Mesenchymal stem cell (in vitro differentiated cells and primary cell): ENCODE results near the gene KCNK5.

Experiments
- DNase-seq: peaks from one replicate; pipeline ENCODE4 v3.0.0-alpha.2; 2013
- H2AFZ ChIP-seq: one replicate; pipeline ENCODE4 v1.6.1; 2013; ENCODE audit warnings: low read depth, mild to moderate bottlenecking, control low read depth, inconsistent platforms, low read length, moderate library complexity
- H2AK5ac ChIP-seq: 2 replicates; pipeline ENCODE4 v1.6.1; 2013; ENCODE audit warnings: low read length, moderate library complexity, mild to moderate bottlenecking, inconsistent platforms; ENCODE audit not compliant: severe bottlenecking
- H2BK120ac ChIP-seq: one replicate; pipeline ENCODE4 v1.6.1; 2013; ENCODE audit warnings: low read depth, mild to moderate bottlenecking, inconsistent platforms, low read length, moderate library complexity
- H2BK12ac ChIP-seq, 2 experiments: one replicate each; pipeline ENCODE4 v1.6.1; 2013; ENCODE audit warnings: inconsistent platforms in 2 of 2, low read length in 2 of 2, mild to moderate bottlenecking in 2 of 2, moderate library complexity in 2 of 2, control low read depth in 1 of 2
- H2BK15ac ChIP-seq: one replicate; pipeline ENCODE4 v1.6.1; 2013; ENCODE audit warnings: mild to moderate bottlenecking, low read depth, inconsistent platforms; ENCODE audit not compliant: poor library complexity, severe bottlenecking
- H2BK5ac ChIP-seq: 2 replicates; pipeline ENCODE4 v1.6.1; 2013; ENCODE audit warnings: low read depth, mild to moderate bottlenecking, low read length, control low read depth, inconsistent platforms; ENCODE audit not compliant: poor library complexity, severe bottlenecking
- H3K14ac ChIP-seq, 2 experiments: one replicate each; pipeline ENCODE4 v1.6.1; 2013; ENCODE audit warnings: inconsistent platforms in 2 of 2, low read length in 2 of 2, control low read depth in 1 of 2, mild to moderate bottlenecking in 1 of 2, moderate library complexity in 1 of 2
- H3K18ac ChIP-seq, 2 experiments: one replicate each; pipeline ENCODE4 v1.6.1; 2013; ENCODE audit warnings: inconsistent platforms in 2 of 2, low read length in 2 of 2, control low read depth in 1 of 2, low read depth in 1 of 2, mild to moderate bottlenecking in 1 of 2
- H3K23ac ChIP-seq, 2 experiments: one replicate each; pipeline ENCODE4 v1.6.1; 2013; ENCODE audit warnings: inconsistent platforms in 2 of 2, low read length in 2 of 2, mild to moderate bottlenecking in 2 of 2, moderate library complexity in 2 of 2, control low read depth in 1 of 2
- H3K27ac ChIP-seq: 2 replicates; pipeline ENCODE4 v1.5.1; 2013; ENCODE audit warnings: mild to moderate bottlenecking, moderate library complexity, low read length, control low read depth, inconsistent platforms; ENCODE audit not compliant: poor library complexity, severe bottlenecking
- H3K27me3 ChIP-seq, 2 experiments: 2 replicates each; pipeline versions ENCODE4 v1.6.1 to v1.7.0; 2013; ENCODE audit warnings: low read length in 2 of 2, mild to moderate bottlenecking in 2 of 2, moderate library complexity in 2 of 2, control low read depth in 1 of 2, inconsistent platforms in 1 of 2; ENCODE audit not compliant: control insufficient read depth in 1 of 2, insufficient read depth in 1 of 2
- H3K36me3 ChIP-seq, 2 experiments: 2 replicates each; pipeline versions ENCODE4 v1.6.1 to v1.7.0; 2013; ENCODE audit warnings: low read length in 2 of 2, control low read depth in 1 of 2, inconsistent platforms in 1 of 2, low read depth in 1 of 2, mild to moderate bottlenecking in 1 of 2; ENCODE audit not compliant: insufficient read depth in 2 of 2, control insufficient read depth in 1 of 2
- H3K4ac ChIP-seq, 2 experiments: one replicate each; pipeline ENCODE4 v1.6.1; 2013; ENCODE audit warnings: inconsistent platforms in 2 of 2, low read length in 2 of 2, mild to moderate bottlenecking in 2 of 2, moderate library complexity in 2 of 2, control low read depth in 1 of 2, low read depth in 1 of 2
- H3K4me1 ChIP-seq: 2 replicates; pipeline ENCODE4 v1.6.1; 2013; ENCODE audit warnings: low read depth, low read length, control low read depth; ENCODE audit not compliant: control insufficient read depth, insufficient read depth
- H3K4me2 ChIP-seq: 2 replicates; pipeline ENCODE4 v1.6.1; 2013; ENCODE audit warnings: low read length, mild to moderate bottlenecking, inconsistent platforms; ENCODE audit not compliant: poor library complexity, severe bottlenecking
- H3K4me3 ChIP-seq, 2 experiments: 2 replicates each; pipeline versions ENCODE4 v1.5.1 to v1.7.0; 2013; ENCODE audit warnings: low read length in 2 of 2, mild to moderate bottlenecking in 2 of 2, control low read depth in 1 of 2, low read depth in 1 of 2; ENCODE audit not compliant: insufficient read depth in 1 of 2
- H3K79me1 ChIP-seq: replicated peaks from 2 replicates; pipeline ENCODE4 v1.6.1; 2013; ENCODE audit warnings: mild to moderate bottlenecking, control low read depth, low read length, inconsistent platforms; ENCODE audit not compliant: poor library complexity, severe bottlenecking
- H3K9ac ChIP-seq: 2 replicates; pipeline ENCODE4 v1.7.0; 2013; ENCODE audit warnings: mild to moderate bottlenecking, low read length, moderate library complexity
- H3K9me3 ChIP-seq: 2 replicates; pipeline ENCODE4 v1.7.0; 2013; ENCODE audit warnings: mild to moderate bottlenecking, low read length; ENCODE audit not compliant: control insufficient read depth
- H4K8ac ChIP-seq: one replicate; pipeline ENCODE4 v1.6.1; 2013; ENCODE audit warnings: inconsistent platforms, mild to moderate bottlenecking, low read length, moderate library complexity
- H4K91ac ChIP-seq: one replicate; pipeline ENCODE4 v1.6.1; 2013; ENCODE audit warnings: mild to moderate bottlenecking, low read length, inconsistent platforms
- WGBS: methylation state at CpG from one replicate; pipeline ENCODE4 v1.1.7; 2013; ENCODE audit warnings: mixed read lengths; 5-methylcytosine and 5-hydroxymethylcytosine counted together

The KCNK5 gene

GRCh38 chr6:39166912-39167290, 62.4 kb downstream of the KCNK5 start:
- H3K4me2 ChIP-seq, result no peak overlapping the region
- no peak overlapping the region for H3K9ac ChIP-seq
- no peak overlapping the region for H3K4me3 ChIP-seq
- DNase-seq, result no peak
- H2BK15ac ChIP-seq, result no peak overlapping the region
- WGBS, result 87% methylated on average over 3 of the region's 5 CpGs
- H2BK5ac ChIP-seq, result no peak overlapping the region
- peaks cover 9% of the 10 kb centered on the region for H3K9me3 ChIP-seq
- H3K27me3 ChIP-seq, result peaks cover 7 to 37% of the 10 kb centered on the region in 2 experiments
- no peak overlapping the region for H3K23ac ChIP-seq
- no peak overlapping the region for H3K18ac ChIP-seq
- H2AFZ ChIP-seq, result no peak overlapping the region
- no peak overlapping the region for H4K8ac ChIP-seq
- H2BK120ac ChIP-seq, result no peak overlapping the region
- no peaks in the 10 kb centered on the region for H3K79me1 ChIP-seq
- H3K14ac ChIP-seq, result no peak overlapping the region
- no peak overlapping the region for H3K27ac ChIP-seq
- no peak overlapping the region for H2AK5ac ChIP-seq
- H3K4ac ChIP-seq, result no peak overlapping the region
- no peaks in the 10 kb centered on the region for H3K36me3 ChIP-seq
- peaks cover 2% of the 10 kb centered on the region for H3K4me1 ChIP-seq
- no peak overlapping the region for H4K91ac ChIP-seq
- H2BK12ac ChIP-seq, result no peak overlapping the region

GRCh38 chr6:39166189-39166911, 62.9 kb downstream of the KCNK5 start:
- Histone ChIP-seq H2BK120ac (no peak overlapping the region), H3K4ac (no peak overlapping the region), H2BK15ac (no peak overlapping the region), H2BK5ac (no peak overlapping the region), H3K4me1 (peaks cover 2% of the 10 kb centered on the region), H3K23ac (no peak overlapping the region), H4K8ac (no peak overlapping the region), H3K18ac (no peak overlapping the region), H4K91ac (no peak overlapping the region), H3K4me3 (no peak overlapping the region), H3K4me2 (peak overlapping the region; percentile 21), H3K9ac (no peak overlapping the region), H2BK12ac (no peak overlapping the region), H3K27me3 (peaks cover 7 to 37% of the 10 kb centered on the region in 2 experiments), H3K36me3 (no peaks in the 10 kb centered on the region), H3K27ac (no peak overlapping the region), H3K9me3 (peaks cover 3% of the 10 kb centered on the region), H3K14ac (no peak overlapping the region), H2AFZ (no peak overlapping the region), H3K79me1 (no peaks in the 10 kb centered on the region), H2AK5ac (no peak overlapping the region)
- 29% methylated on average over 20 of the region's 20 CpGs for WGBS
- DNase-seq, result peak; percentile 46

GRCh38 chr6:39157511-39157910, 71.8 kb downstream of the KCNK5 start:
- WGBS, result 43% methylated on average over 3 of the region's 3 CpGs
- no peak overlapping the region for H2BK120ac ChIP-seq
- no peaks in the 10 kb centered on the region for H3K36me3 ChIP-seq
- no peaks in the 10 kb centered on the region for H3K79me1 ChIP-seq
- H2BK12ac ChIP-seq, result no peak overlapping the region
- no peak overlapping the region for H2AFZ ChIP-seq
- H4K91ac ChIP-seq, result no peak overlapping the region
- no peak overlapping the region for H2BK5ac ChIP-seq
- no peak overlapping the region for H4K8ac ChIP-seq
- peaks cover 4 to 9% of the 10 kb centered on the region in 2 experiments for H3K27me3 ChIP-seq
- H3K4ac ChIP-seq, result no peak overlapping the region
- no peaks in the 10 kb centered on the region for H3K9me3 ChIP-seq
- no peak overlapping the region for H3K27ac ChIP-seq
- no peak overlapping the region for H3K9ac ChIP-seq
- no peak overlapping the region for H3K18ac ChIP-seq
- H2AK5ac ChIP-seq, result no peak overlapping the region
- DNase-seq, result no peak
- no peak overlapping the region for H3K4me3 ChIP-seq
- no peaks in the 10 kb centered on the region for H3K4me1 ChIP-seq
- H3K14ac ChIP-seq, result peak overlapping the region in 1 of 2 experiments; percentile 55
- H3K23ac ChIP-seq, result no peak overlapping the region
- H3K4me2 ChIP-seq, result no peak overlapping the region
- no peak overlapping the region for H2BK15ac ChIP-seq

GRCh38 chr6:39156801-39157200, 72.5 kb downstream of the KCNK5 start:
- H3K4me1 ChIP-seq, result no peaks in the 10 kb centered on the region
- no peak overlapping the region for H2AK5ac ChIP-seq
- H3K36me3 ChIP-seq, result no peaks in the 10 kb centered on the region
- 91% methylated on average over 3 of the region's 3 CpGs for WGBS
- DNase-seq, result no peak
- H3K4ac ChIP-seq, result no peak overlapping the region
- H3K9ac ChIP-seq, result no peak overlapping the region
- H2BK12ac ChIP-seq, result no peak overlapping the region
- H4K8ac ChIP-seq, result no peak overlapping the region
- no peak overlapping the region for H3K4me3 ChIP-seq
- no peak overlapping the region for H2BK5ac ChIP-seq
- peaks cover 4 to 16% of the 10 kb centered on the region in 2 experiments for H3K27me3 ChIP-seq
- no peak overlapping the region for H3K27ac ChIP-seq
- no peaks in the 10 kb centered on the region for H3K9me3 ChIP-seq
- H2BK120ac ChIP-seq, result no peak overlapping the region
- H3K14ac ChIP-seq, result no peak overlapping the region
- no peak overlapping the region for H3K18ac ChIP-seq
- H3K79me1 ChIP-seq, result no peaks in the 10 kb centered on the region
- H4K91ac ChIP-seq, result no peak overlapping the region
- H2BK15ac ChIP-seq, result no peak overlapping the region
- no peak overlapping the region for H3K4me2 ChIP-seq
- H2AFZ ChIP-seq, result no peak overlapping the region
- no peak overlapping the region for H3K23ac ChIP-seq
